ENCODE data around the gene TNNC2. TPM values are rescaled to one million over a fixed set of nuclear protein-coding genes. Genes with fewer than 3 reads are reported as not detected.
"Not testable (repeated sequence)": the region's sequence is repeated elsewhere in the genome, so short reads cannot be mapped to it uniquely, and the experiment has no call there.

The TNNC2 gene
- total RNA-seq, 2 experiments from 2014 or later = 1.2 to 1.5 TPM

GRCh38 chr20:45833883-45834796, 7.0 kb upstream of the TNNC2 start:
- POLR2A ChIA-PET = interaction anchor here (0.5 to 2.4 kb wide), 5 partner anchors 9 to 101 kb away, joined by 3 to 11 read pairs (median 4); partner anchors contain the start of genes ACOT8 and ZSWIM3
- peak; percentile 73 for ATAC-seq (ENCODE audit: poor library complexity)
- Mint-ChIP-seq H3K36me3 (ENCODE audit: low read depth) (no peaks in the 10 kb centered on the region), H3K4me1 (ENCODE audit: low read depth) (peaks cover 16% of the 10 kb centered on the region), H3K9me3 (no peaks in the 10 kb centered on the region), H3K27me3 (no peaks in the 10 kb centered on the region), H3K27ac (peak overlapping the region; percentile 7), H3K4me3 (peak overlapping the region; percentile 67)
- H3K9me3 ChIP-seq (ENCODE audit: control insufficient read depth in 1 of 2, insufficient read depth in 1 of 2, low read length in 2 of 2) = no peaks in the 10 kb centered on the region
- no peak overlapping the region for H3K27ac ChIP-seq (ENCODE audit: low read depth in 1 of 2, low read length in 2 of 2)
- no peaks in the 10 kb centered on the region for H3K36me3 ChIP-seq (ENCODE audit: insufficient read depth, low read length)
- peak overlapping the region; percentile 67 for H3K4me3 ChIP-seq (ENCODE audit: low read length)
- H3K4me1 ChIP-seq (ENCODE audit: insufficient read depth, low read length) = peaks cover 25% of the 10 kb centered on the region
- TF ChIP-seq, protein P1, sequence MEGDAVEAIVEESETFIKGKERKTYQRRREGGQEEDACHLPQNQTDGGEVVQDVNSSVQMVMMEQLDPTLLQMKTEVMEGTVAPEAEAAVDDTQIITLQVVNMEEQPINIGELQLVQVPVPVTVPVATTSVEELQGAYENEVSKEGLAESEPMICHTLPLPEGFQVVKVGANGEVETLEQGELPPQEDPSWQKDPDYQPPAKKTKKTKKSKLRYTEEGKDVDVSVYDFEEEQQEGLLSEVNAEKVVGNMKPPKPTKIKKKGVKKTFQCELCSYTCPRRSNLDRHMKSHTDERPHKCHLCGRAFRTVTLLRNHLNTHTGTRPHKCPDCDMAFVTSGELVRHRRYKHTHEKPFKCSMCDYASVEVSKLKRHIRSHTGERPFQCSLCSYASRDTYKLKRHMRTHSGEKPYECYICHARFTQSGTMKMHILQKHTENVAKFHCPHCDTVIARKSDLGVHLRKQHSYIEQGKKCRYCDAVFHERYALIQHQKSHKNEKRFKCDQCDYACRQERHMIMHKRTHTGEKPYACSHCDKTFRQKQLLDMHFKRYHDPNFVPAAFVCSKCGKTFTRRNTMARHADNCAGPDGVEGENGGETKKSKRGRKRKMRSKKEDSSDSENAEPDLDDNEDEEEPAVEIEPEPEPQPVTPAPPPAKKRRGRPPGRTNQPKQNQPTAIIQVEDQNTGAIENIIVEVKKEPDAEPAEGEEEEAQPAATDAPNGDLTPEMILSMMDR (IDR thresholded peaks at IDR 0.05) = no peak
- intact Hi-C loops (cut with DNase I, micrococcal nuclease) = no loop called here
- CTCF ChIA-PET = interaction anchor here (1.5 kb wide), 1 partner anchor 136 kb away, joined by 4 read pairs; no protein-coding TSS in a partner anchor
- no peaks in the 10 kb centered on the region for H3K27me3 ChIP-seq (ENCODE audit: control insufficient read depth in 1 of 2, insufficient read depth in 2 of 2, low read length in 2 of 2)
- DNase-seq = peak in 12 of 14 experiments; percentile 11 to 72 (median 46)

DNA sequence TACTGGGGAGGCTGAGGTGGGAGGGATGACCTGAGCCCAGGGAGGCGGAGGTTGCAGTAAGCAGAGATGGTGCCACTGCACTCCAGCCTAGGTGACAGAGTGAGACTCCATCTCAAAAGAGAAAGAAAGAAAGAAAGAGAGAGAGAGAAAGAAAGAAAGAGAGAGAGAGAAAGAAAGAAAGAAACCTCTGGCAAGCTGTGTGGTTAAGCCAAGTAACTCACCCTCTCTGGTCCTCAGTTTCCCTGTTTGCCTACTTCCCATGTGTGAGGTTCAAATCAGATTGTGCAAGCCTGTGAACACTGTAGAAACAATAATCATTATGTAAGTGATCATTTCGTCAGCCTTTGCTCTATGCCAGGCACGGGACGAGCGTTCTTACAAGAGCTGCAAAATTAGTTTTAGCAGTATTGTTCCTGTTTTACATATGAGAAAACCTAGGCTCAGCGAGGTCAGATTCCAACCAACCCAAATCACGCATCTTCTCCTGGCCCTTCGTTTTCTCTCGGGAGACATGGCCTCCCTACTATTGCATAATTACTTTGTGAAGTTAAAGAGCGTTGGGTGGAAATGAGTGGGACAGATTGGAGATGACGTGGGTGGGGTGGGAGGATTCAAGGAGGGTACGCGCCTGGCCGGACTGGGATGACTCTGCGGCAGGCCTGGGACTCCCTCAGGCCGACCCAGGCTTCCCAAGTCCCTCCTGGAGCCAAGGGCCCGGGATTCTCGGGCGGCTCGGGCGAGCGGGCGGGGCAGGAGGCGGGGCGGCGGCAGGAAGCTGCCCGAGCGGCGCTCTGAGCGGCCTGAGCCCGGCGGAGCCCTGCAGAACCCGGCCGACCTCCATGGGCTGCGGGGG, 6.1 kb upstream of the TNNC2 start, which contains the start of gene SNX21:
SNX21 (plus strand) TSS at position 770 of the 853 bp plus-strand sequence. CDS start 121 bp downstream, outside the sequence.
- ATAC-seq (ENCODE audit: poor library complexity) = peak; percentile 65
- Mint-ChIP-seq H3K27ac (peak within 1 kb of the TSS; percentile 60), H3K4me3 (peak within 1 kb of the TSS; percentile 95), H3K27me3 (no peaks in the 10 kb centered on the region), H3K36me3 (ENCODE audit: low read depth) (no peaks in the 10 kb centered on the region), H3K9me3 (no peaks in the 10 kb centered on the region), H3K4me1 (ENCODE audit: low read depth) (peaks cover 16% of the 10 kb centered on the region)
- Histone ChIP-seq H3K4me1 (ENCODE audit: insufficient read depth, low read length) (peaks cover 25% of the 10 kb centered on the region), H3K9me3 (ENCODE audit: control insufficient read depth in 1 of 2, insufficient read depth in 1 of 2, low read length in 2 of 2) (no peaks in the 10 kb centered on the region), H3K4me3 (ENCODE audit: low read length) (peak within 1 kb of the TSS; percentile 67), H3K27ac (ENCODE audit: low read depth in 1 of 2, low read length in 2 of 2) (no peak within 1 kb of the TSS), H3K36me3 (ENCODE audit: insufficient read depth, low read length) (no peaks in the 10 kb centered on the region), H3K27me3 (ENCODE audit: control insufficient read depth in 1 of 2, insufficient read depth in 2 of 2, low read length in 2 of 2) (no peaks in the 10 kb centered on the region)
- DNase-seq = peak in 8 of 14 experiments; percentile 4 to 54 (median 33)
- ChIA-PET CTCF (interaction anchor here (1.5 kb wide), 1 partner anchor 137 kb away, joined by 4 read pairs; no protein-coding TSS in a partner anchor), POLR2A (interaction anchor here (0.5 to 2.4 kb wide), 4 partner anchors 8 to 102 kb away, joined by 3 to 11 read pairs (median 6); partner anchors contain the start of genes ACOT8 and ZSWIM3)
- TF ChIP-seq, protein P1 (IDR thresholded peaks at IDR 0.05) = no peak
- intact Hi-C loops (cut with DNase I, micrococcal nuclease) = no loop called here

- POLR2A ChIA-PET = interaction anchor here (1.5 to 2.4 kb wide), 3 partner anchors 8 to 103 kb away, joined by 4 to 11 read pairs (median 8); partner anchors contain the start of genes ACOT8 and ZSWIM3
- Mint-ChIP-seq H3K27me3 (no peaks in the 10 kb centered on the region), H3K27ac (peak overlapping the region; percentile 60), H3K4me1 (ENCODE audit: low read depth) (peaks cover 16% of the 10 kb centered on the region), H3K4me3 (peak overlapping the region; percentile 95), H3K9me3 (no peaks in the 10 kb centered on the region), H3K36me3 (ENCODE audit: low read depth) (no peaks in the 10 kb centered on the region)
- TF ChIP-seq, protein P1 (IDR thresholded peaks at IDR 0.05) = no peak
- Histone ChIP-seq H3K4me3 (ENCODE audit: low read length) (no peak overlapping the region), H3K27me3 (ENCODE audit: control insufficient read depth in 1 of 2, insufficient read depth in 2 of 2, low read length in 2 of 2) (no peaks in the 10 kb centered on the region), H3K36me3 (ENCODE audit: insufficient read depth, low read length) (no peaks in the 10 kb centered on the region), H3K9me3 (ENCODE audit: control insufficient read depth in 1 of 2, insufficient read depth in 1 of 2, low read length in 2 of 2) (no peaks in the 10 kb centered on the region), H3K4me1 (ENCODE audit: insufficient read depth, low read length) (peaks cover 25% of the 10 kb centered on the region), H3K27ac (ENCODE audit: low read depth in 1 of 2, low read length in 2 of 2) (no peak overlapping the region)
- intact Hi-C loops (cut with DNase I, micrococcal nuclease) = no loop called here
- DNase-seq (no peak), ATAC-seq (ENCODE audit: poor library complexity) (no peak)
- CTCF ChIA-PET = no interaction called here
Measured at GRCh38 chr20:45832619-45833018, 5.5 kb upstream of the TNNC2 start.

- H3K36me3 ChIP-seq (ENCODE audit: insufficient read depth, low read length); H3K27me3 ChIP-seq (ENCODE audit: control insufficient read depth in 1 of 2, insufficient read depth in 2 of 2, low read length in 2 of 2); POLR2A ChIA-PET; H3K27ac Mint-ChIP-seq; DNase-seq; H3K36me3 Mint-ChIP-seq (ENCODE audit: low read depth); intact Hi-C loops (cut with DNase I, micrococcal nuclease); H3K4me1 Mint-ChIP-seq (ENCODE audit: low read depth); H3K9me3 ChIP-seq (ENCODE audit: control insufficient read depth in 1 of 2, insufficient read depth in 1 of 2, low read length in 2 of 2); H3K9me3 Mint-ChIP-seq; H3K27ac ChIP-seq (ENCODE audit: low read depth in 1 of 2, low read length in 2 of 2); ATAC-seq (ENCODE audit: poor library complexity); H3K27me3 Mint-ChIP-seq; CTCF ChIA-PET; H3K4me3 ChIP-seq (ENCODE audit: low read length); H3K4me3 Mint-ChIP-seq: not testable (repeated sequence)
- H3K4me1 ChIP-seq (ENCODE audit: insufficient read depth, low read length) = peaks cover 19% of the 10 kb centered on the region
Measured at GRCh38 chr20:45829673-45830106, 2.6 kb upstream of the TNNC2 start.

Data from CD4-positive, alpha-beta T cell (primary cell).